ENCODE data around the gene GADD45GIP1. TPM values are rescaled to one million over a fixed set of nuclear protein-coding genes. Genes with fewer than 3 reads are reported as not detected.
"Not testable (repeated sequence)": the region's sequence is repeated elsewhere in the genome, so short reads cannot be mapped to it uniquely, and the experiment has no call there.

Gene GADD45GIP1
- total RNA-seq, 1 experiment from 2014 or later: 20.0 TPM

DNA sequence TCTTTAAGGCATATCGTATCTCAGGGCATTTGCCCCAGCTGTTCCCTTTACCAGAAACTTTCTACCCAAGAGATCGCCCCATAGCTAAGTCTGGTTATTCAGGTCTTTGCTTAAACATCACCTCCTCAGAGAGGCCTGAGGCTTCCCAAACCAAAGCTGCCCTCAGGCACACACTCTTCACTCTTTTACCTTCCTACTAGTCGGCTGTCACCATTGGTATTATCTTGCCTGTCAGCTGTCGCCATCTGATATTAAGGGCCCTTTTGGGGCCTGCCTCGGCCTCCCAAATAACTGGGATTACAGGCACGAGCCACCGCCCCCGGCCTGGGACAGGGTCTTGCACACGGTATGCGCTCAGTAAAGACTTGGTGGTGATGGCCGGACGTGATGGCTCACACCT lies 1.0 kb downstream of the GADD45GIP1 start:
- intact Hi-C loops (cut with micrococcal nuclease; ENCODE audit: unreplicated experiment): no loop called here
- Mint-ChIP-seq H3K4me3 (ENCODE audit: low read depth, unreplicated experiment) (peak overlapping the region; percentile 62), H3K9me3 (ENCODE audit: low read depth, unreplicated experiment) (no peaks in the 10 kb centered on the region), H3K27me3 (ENCODE audit: unreplicated experiment) (no peaks in the 10 kb centered on the region), H3K27ac (ENCODE audit: unreplicated experiment) (peak overlapping the region; percentile 0), H3K4me1 (ENCODE audit: low read depth, unreplicated experiment) (peaks cover 22% of the 10 kb centered on the region), H3K36me3 (ENCODE audit: insufficient read depth, unreplicated experiment) (peaks cover 54% of the 10 kb centered on the region)
- DNase-seq: no peak
- CTCF ChIA-PET: interaction anchor here (1.4 kb wide), 1 partner anchor 10 kb away, joined by 3 read pairs; no protein-coding TSS in a partner anchor
- TF ChIP-seq, protein P1, sequence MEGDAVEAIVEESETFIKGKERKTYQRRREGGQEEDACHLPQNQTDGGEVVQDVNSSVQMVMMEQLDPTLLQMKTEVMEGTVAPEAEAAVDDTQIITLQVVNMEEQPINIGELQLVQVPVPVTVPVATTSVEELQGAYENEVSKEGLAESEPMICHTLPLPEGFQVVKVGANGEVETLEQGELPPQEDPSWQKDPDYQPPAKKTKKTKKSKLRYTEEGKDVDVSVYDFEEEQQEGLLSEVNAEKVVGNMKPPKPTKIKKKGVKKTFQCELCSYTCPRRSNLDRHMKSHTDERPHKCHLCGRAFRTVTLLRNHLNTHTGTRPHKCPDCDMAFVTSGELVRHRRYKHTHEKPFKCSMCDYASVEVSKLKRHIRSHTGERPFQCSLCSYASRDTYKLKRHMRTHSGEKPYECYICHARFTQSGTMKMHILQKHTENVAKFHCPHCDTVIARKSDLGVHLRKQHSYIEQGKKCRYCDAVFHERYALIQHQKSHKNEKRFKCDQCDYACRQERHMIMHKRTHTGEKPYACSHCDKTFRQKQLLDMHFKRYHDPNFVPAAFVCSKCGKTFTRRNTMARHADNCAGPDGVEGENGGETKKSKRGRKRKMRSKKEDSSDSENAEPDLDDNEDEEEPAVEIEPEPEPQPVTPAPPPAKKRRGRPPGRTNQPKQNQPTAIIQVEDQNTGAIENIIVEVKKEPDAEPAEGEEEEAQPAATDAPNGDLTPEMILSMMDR (IDR thresholded peaks at IDR 0.05; ENCODE audit: unreplicated experiment): no peak
- TSS peak; percentile 68 for BruUV-seq (replicated peaks)

DNA sequence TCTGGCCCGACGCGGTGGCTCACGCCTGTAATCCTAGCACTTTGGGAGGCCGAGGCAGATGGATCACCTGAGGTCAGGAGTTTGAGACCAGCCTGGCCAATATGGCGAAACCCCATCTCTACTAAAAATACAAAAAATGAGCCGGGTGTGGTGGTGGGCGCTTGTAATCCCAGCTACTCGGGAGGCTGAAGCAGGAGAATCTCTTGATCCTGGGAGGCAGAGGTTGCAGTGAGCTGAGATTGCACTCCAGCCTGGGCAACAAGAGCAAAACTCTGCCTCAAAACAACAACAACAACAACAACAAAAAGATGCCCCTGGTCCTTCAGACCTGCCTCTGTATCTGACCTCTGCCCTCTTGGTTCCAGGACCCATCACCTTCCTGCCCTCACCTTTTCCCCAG lies 1.4 kb downstream of the GADD45GIP1 start:
- DNase-seq; intact Hi-C loops (cut with micrococcal nuclease; ENCODE audit: unreplicated experiment); BruUV-seq (replicated peaks); H3K27ac Mint-ChIP-seq (ENCODE audit: unreplicated experiment); H3K27me3 Mint-ChIP-seq (ENCODE audit: unreplicated experiment); H3K9me3 Mint-ChIP-seq (ENCODE audit: low read depth, unreplicated experiment): not testable (repeated sequence)
- Mint-ChIP-seq H3K4me3 (ENCODE audit: low read depth, unreplicated experiment) (peak overlapping the region; percentile 62), H3K4me1 (ENCODE audit: low read depth, unreplicated experiment) (peaks cover 22% of the 10 kb centered on the region), H3K36me3 (ENCODE audit: insufficient read depth, unreplicated experiment) (peaks cover 59% of the 10 kb centered on the region)
- CTCF ChIA-PET: interaction anchor here (1.4 kb wide), 1 partner anchor 10 kb away, joined by 3 read pairs; no protein-coding TSS in a partner anchor

DNA sequence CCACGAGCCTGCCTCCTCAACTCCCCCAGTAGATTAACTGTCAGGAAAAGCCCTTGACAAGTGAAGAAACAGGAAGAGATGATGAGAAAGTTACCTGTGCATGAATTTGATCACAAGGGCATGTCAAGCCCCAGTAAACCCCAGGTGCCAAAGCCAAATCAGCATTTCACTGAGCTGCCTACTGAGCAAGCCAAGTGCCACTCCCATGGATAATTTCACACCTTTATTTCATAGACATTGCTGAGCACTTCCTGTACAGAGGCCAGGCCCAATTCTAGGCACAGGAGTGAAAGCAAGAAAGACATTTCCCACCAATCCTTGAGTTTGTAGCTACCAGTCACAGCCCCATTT lies 2.4 kb downstream of the GADD45GIP1 start:
- CTCF ChIA-PET: no interaction called here
- peaks cover 22% of the 10 kb centered on the region for H3K4me1 Mint-ChIP-seq (ENCODE audit: low read depth, unreplicated experiment)
- no peak for DNase-seq
- TF ChIP-seq, protein P1 (IDR thresholded peaks at IDR 0.05; ENCODE audit: unreplicated experiment): no peak
- no TSS peak for BruUV-seq (replicated peaks)
- intact Hi-C loops (cut with micrococcal nuclease; ENCODE audit: unreplicated experiment): no loop called here
- H3K27ac Mint-ChIP-seq (ENCODE audit: unreplicated experiment): peak overlapping the region; percentile 57
- no peaks in the 10 kb centered on the region for H3K27me3 Mint-ChIP-seq (ENCODE audit: unreplicated experiment)
- peaks cover 68% of the 10 kb centered on the region for H3K36me3 Mint-ChIP-seq (ENCODE audit: insufficient read depth, unreplicated experiment)
- H3K9me3 Mint-ChIP-seq (ENCODE audit: low read depth, unreplicated experiment): no peaks in the 10 kb centered on the region
- H3K4me3 Mint-ChIP-seq (ENCODE audit: low read depth, unreplicated experiment): no peak overlapping the region

DNA sequence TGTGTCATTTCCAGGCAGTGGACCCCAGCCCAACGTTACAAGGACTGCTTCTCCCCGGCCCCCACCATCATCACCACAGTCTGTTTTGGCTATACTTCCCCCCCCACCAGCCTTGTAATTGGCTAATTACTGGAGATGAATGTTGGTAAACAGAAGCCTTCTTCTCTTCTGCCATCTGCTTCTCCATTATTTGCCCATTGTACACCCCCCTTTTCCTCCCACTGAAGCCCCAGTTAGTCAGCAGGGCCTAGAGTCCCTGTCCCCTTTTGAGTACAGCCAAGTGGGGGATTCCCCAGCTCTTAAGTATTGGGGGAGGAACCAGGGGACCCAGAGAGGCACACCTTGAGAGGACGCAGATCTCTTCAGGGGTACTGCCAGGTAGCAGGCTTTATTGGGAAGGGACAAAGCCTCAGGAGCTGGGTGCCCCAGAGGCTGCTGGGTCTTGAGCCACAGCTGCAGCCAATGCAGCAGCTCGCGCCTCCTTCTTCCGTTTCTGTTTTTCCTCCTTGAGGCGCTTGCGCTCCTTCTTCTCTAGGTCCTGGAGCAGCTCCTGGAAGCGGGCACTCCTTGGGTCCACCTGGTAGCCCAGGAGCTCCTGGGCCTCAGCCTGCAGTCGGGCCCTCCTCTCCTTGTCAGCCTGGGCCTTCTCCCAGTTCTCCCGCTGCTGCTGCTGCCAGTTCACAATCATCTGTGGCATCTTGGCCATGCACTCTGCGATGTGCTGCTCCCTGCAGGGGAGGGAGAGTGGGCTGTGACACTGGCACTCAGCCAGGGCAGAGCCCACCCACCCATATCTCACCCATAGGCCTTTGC lies 3.0 kb downstream of the GADD45GIP1 start:
- TF ChIP-seq, protein P1 (IDR thresholded peaks at IDR 0.05; ENCODE audit: unreplicated experiment): no peak
- no peak for DNase-seq
- Mint-ChIP-seq H3K4me1 (ENCODE audit: low read depth, unreplicated experiment) (peaks cover 22% of the 10 kb centered on the region), H3K27ac (ENCODE audit: unreplicated experiment) (peak overlapping the region; percentile 57), H3K9me3 (ENCODE audit: low read depth, unreplicated experiment) (no peaks in the 10 kb centered on the region), H3K27me3 (ENCODE audit: unreplicated experiment) (no peaks in the 10 kb centered on the region), H3K36me3 (ENCODE audit: insufficient read depth, unreplicated experiment) (peaks cover 72% of the 10 kb centered on the region), H3K4me3 (ENCODE audit: low read depth, unreplicated experiment) (no peak overlapping the region)
- CTCF ChIA-PET: no interaction called here
- BruUV-seq (replicated peaks): no TSS peak
- intact Hi-C loops (cut with micrococcal nuclease; ENCODE audit: unreplicated experiment): no loop called here
